Measurements from ENCODE around the gene KIRREL3.

Gene KIRREL3

DNA sequence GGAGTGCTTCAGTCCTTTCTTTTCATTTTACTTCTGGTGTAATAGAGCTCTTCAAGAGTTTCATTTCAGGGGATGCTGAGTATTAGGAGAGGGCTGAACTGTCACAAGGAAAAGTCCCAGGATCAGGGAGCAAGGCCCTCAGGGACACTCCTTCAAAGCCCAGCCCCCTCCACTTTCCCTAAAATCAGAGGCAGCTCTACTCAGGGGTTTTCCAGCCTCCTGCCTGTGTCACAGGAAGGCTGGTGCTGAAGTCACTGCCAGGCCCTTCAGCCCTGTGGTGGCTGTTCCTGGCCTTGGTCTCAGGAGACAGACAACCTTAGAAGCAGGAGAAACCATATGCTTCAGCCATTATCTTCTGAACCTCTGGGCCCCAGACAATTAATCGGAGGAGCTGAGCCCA, 36.4 kb upstream of the KIRREL3 start:
- no peak for DNase-seq (ENCODE audit: low read depth)
- TF ChIP-seq, protein P1, sequence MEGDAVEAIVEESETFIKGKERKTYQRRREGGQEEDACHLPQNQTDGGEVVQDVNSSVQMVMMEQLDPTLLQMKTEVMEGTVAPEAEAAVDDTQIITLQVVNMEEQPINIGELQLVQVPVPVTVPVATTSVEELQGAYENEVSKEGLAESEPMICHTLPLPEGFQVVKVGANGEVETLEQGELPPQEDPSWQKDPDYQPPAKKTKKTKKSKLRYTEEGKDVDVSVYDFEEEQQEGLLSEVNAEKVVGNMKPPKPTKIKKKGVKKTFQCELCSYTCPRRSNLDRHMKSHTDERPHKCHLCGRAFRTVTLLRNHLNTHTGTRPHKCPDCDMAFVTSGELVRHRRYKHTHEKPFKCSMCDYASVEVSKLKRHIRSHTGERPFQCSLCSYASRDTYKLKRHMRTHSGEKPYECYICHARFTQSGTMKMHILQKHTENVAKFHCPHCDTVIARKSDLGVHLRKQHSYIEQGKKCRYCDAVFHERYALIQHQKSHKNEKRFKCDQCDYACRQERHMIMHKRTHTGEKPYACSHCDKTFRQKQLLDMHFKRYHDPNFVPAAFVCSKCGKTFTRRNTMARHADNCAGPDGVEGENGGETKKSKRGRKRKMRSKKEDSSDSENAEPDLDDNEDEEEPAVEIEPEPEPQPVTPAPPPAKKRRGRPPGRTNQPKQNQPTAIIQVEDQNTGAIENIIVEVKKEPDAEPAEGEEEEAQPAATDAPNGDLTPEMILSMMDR (conservative IDR thresholded peaks at IDR 0.05; ENCODE audit: low read depth, low read length) = no peak
- no peak overlapping the region for H3K4me3 ChIP-seq (ENCODE audit: low read length)

DNA sequence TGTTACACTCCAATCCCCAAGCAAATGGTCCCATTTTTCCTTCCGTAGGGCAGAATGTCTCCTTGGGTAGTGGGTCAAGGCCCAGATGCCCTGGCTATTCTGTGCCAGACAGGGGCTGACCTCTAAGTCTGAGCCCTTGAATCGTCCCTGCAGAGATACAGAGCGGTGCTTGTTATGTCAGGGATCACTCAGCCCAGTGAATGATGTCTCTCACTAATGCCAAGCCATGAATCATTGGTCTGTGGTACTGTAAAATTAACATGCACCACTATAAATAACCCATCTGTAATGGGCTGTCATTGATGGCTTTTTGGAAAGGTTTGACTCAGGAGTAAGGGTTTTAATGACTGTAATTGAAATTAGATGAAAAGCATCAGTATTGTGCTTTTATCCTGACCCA, 35.3 kb upstream of the KIRREL3 start:
- no peak overlapping the region for H3K4me3 ChIP-seq (ENCODE audit: low read length)
- DNase-seq (ENCODE audit: low read depth) = no peak
- TF ChIP-seq, protein P1 (conservative IDR thresholded peaks at IDR 0.05; ENCODE audit: low read depth, low read length) = no peak

DNA sequence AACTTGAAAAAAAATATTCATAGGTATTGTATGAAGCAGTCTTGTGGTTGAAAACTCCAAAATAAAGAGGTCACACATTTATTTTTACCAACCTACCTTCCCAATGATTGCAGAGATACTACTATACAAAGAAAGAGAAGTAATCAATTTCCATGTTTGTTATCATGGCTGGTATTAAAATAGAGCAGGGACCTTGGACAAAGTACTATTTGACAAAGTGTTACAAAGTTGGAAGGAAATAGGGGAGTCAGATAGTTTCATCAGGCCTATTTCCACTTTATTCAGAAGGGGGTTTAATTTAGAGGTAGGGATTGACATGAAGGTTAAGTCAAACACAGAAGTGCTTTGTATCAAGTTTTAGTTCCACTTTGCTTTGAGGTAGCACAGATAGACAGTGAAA, 34.4 kb upstream of the KIRREL3 start:
- TF ChIP-seq, protein P1 (conservative IDR thresholded peaks at IDR 0.05; ENCODE audit: low read depth, low read length) = no peak
- H3K4me3 ChIP-seq (ENCODE audit: low read length) = no peak overlapping the region
- no peak for DNase-seq (ENCODE audit: low read depth)

DNA sequence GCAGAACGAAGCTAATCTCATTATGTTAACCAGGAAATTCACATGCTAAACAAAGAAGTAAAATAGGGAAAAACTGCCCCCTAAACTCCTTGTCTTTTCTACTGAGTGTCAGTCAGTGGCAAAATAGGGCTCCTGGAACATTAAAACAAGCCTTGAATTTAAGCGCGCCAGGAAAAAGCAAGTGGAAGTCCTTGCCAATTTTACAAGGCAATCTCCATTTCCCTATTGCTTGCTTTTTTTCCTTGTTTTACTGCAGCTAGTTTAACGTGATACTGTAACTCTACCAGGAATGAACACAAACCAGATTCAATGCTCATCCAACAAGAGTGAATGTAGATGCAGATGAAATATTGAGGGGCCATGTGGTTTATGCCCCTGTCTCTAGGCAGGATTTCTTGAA, 28.1 kb upstream of the KIRREL3 start:
- TF ChIP-seq, protein P1 (conservative IDR thresholded peaks at IDR 0.05; ENCODE audit: low read depth, low read length) = no peak
- no peak overlapping the region for H3K4me3 ChIP-seq (ENCODE audit: low read length)
- no peak for DNase-seq (ENCODE audit: low read depth)

DNA sequence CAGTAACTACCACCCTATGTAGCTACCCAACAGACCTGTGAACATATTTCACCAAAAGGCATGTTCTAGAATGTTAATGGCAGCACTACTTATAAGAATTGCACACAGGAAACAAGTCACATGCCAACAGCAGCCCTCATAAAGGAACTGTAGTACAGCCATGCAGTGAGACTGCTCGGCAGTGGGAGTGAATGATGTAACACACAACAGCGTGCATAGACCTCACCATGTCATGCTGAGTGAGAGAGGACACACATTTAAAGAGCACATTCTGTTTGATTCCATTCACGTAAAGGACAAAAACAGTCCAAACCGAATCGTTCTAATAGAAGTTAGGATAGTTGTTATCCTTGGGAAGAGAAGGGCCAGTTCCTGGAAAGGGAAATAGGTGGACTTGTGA, 27.2 kb upstream of the KIRREL3 start:
- no peak overlapping the region for H3K4me3 ChIP-seq (ENCODE audit: low read length)
- TF ChIP-seq, protein P1 (conservative IDR thresholded peaks at IDR 0.05; ENCODE audit: low read depth, low read length) = no peak
- DNase-seq (ENCODE audit: low read depth) = no peak

DNA sequence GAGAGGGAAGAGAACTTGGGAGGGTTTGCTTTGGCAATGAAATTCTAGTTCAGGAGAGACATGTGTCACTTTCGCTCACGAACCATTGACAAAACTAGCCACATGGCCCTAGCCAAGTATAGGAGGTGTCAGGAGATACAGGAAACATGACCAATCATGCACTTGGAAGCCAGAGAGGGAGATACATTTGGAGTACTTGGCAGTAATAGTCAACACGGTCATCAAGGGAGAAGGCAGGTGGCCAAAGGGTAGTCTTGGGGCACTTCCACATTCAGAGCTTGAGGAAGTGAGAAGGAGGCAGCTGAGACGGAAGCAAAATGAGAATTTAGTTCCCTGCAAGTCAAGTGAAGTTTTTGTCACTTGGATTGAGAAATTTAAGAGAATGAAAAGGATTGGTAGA, 26.4 kb upstream of the KIRREL3 start:
- H3K4me3 ChIP-seq (ENCODE audit: low read length) = no peak overlapping the region
- TF ChIP-seq, protein P1 (conservative IDR thresholded peaks at IDR 0.05; ENCODE audit: low read depth, low read length) = no peak
- no peak for DNase-seq (ENCODE audit: low read depth)

DNA sequence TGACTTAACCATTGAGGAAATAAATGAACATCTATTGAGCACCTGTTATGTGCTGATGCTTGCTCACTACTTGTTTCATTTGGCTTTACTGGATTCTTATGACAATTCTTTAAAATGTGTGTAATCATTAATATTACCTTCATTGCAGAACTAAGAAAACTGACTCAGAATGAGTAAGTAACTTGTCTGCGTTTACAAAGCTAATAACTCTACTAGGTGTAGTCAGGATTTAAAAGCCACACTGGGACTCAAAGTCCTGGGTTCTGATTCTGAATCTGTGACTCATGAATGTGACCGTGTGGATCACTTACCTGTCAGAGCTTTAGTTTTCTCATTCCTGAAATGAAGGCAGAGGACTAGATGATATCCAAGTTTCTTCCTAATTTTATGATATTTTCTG, 23.4 kb upstream of the KIRREL3 start:
- no peak for DNase-seq (ENCODE audit: low read depth)
- TF ChIP-seq, protein P1 (conservative IDR thresholded peaks at IDR 0.05; ENCODE audit: low read depth, low read length) = no peak
- no peak overlapping the region for H3K4me3 ChIP-seq (ENCODE audit: low read length)
